B cell (primary cell): Measurements from ENCODE around the gene FOXO3. TPM values are rescaled to one million over a fixed set of nuclear protein-coding genes. Genes with fewer than 3 reads are reported as not detected.

ENCODE experiments used
- ATAC-seq: fragments of 200-7000 bp; cut with Tn5 transposase; one replicate; pipeline ENCODE4 v1.10.0; 2021; ENCODE audit warnings: low read depth, mild to moderate bottlenecking, moderate number of reproducible peaks, moderate library complexity
- CTCF ChIA-PET: fragments of 350-600 bp; sonication (Branson Sonifier 250); formaldehyde crosslinking; loops from one replicate; lab custom pipeline; 2021; ENCODE audit warnings: antibody characterized with exemption, inconsistent platforms; lab: Charles Lee
- POLR2A ChIA-PET: fragments of 350-600 bp; sonication (Branson Sonifier 250); formaldehyde crosslinking; loops from one replicate; lab custom pipeline; 2021; ENCODE audit warnings: antibody characterized with exemption; lab: Charles Lee
- DNase-seq: peaks from one replicate; pipeline ENCODE4 v3.0.0; 2013
- H2AFZ ChIP-seq: 2 replicates; pipeline ENCODE4 v1.6.1; 2012; ENCODE audit warnings: mild to moderate bottlenecking, low read depth, low read length; ENCODE audit not compliant: insufficient read depth, poor library complexity, severe bottlenecking
- H3K27ac ChIP-seq, 2 donors: 1 replicate in 1 of 2; 2 replicates in 1 of 2; pipeline ENCODE4 v1.5.1; 2012 to 2013; ENCODE audit warnings: low read length in 2 of 2, mild to moderate bottlenecking in 2 of 2, moderate library complexity in 1 of 2
- H3K27me3 ChIP-seq, 4 experiments: fragments of 200-600 bp in 1 of 4; sonication (generic) in 1 of 4; replicated peaks in 1 of 4; 1 replicate in 2 of 4; 2 replicates in 2 of 4; pipeline versions ENCODE4 v1.6.1 to v1.7.0; 2013 to 2016; ENCODE audit warnings: low read length in 3 of 4, mild to moderate bottlenecking in 2 of 4, mixed read lengths in 1 of 4, moderate library complexity in 1 of 4; ENCODE audit not compliant: insufficient read depth in 4 of 4, control insufficient read depth in 3 of 4; ENCODE audit errors: control extremely low read depth in 1 of 4
- H3K36me3 ChIP-seq, 2 experiments: replicated peaks in 1 of 2; 1 replicate in 1 of 2; 2 replicates in 1 of 2; pipeline versions ENCODE4 v1.6.1 to v1.7.1; 2013; ENCODE audit warnings: low read length in 1 of 2; ENCODE audit not compliant: insufficient read depth in 2 of 2, control insufficient read depth in 1 of 2; ENCODE audit errors: control extremely low read depth in 1 of 2, extremely low read depth in 1 of 2
- H3K4me1 ChIP-seq, 2 donors: fragments of 200-600 bp in 1 of 2; sonication (generic) in 1 of 2; 1 replicate in 1 of 2; 2 replicates in 1 of 2; pipeline versions ENCODE4 v1.5.1 to v1.6.1; 2013 to 2017; ENCODE audit warnings: low read length in 2 of 2; ENCODE audit not compliant: control insufficient read depth in 2 of 2, insufficient read depth in 2 of 2
- H3K4me2 ChIP-seq: replicated peaks from 2 replicates; pipeline ENCODE3; 2012; ENCODE audit warnings: mild to moderate bottlenecking, low read depth, low read length; ENCODE audit not compliant: poor library complexity, severe bottlenecking
- H3K4me3 ChIP-seq, 5 experiments: fragments of 200-600 bp in 1 of 5; sonication (generic) in 1 of 5; 1 replicate in 3 of 5; 2 replicates in 2 of 5; pipeline versions ENCODE4 v1.5.1 to v1.7.0; 2011 to 2016; ENCODE audit warnings: low read length in 4 of 5, mild to moderate bottlenecking in 4 of 5, low read depth in 2 of 5, control low read depth in 1 of 5, moderate library complexity in 1 of 5; ENCODE audit not compliant: insufficient read depth in 1 of 5; ENCODE audit errors: control extremely low read depth in 1 of 5, extremely low read depth in 1 of 5
- H3K79me2 ChIP-seq: fragments of 200-600 bp; sonication (generic); one replicate; pipeline ENCODE4 v1.6.0; 2016; ENCODE audit warnings: low read length; ENCODE audit not compliant: control insufficient read depth, insufficient read depth
- H3K9ac ChIP-seq: fragments of 200-600 bp; sonication (generic); 2 replicates; pipeline ENCODE4 v1.6.1; 2017; ENCODE audit warnings: mild to moderate bottlenecking, low read length, moderate library complexity
- H3K9me3 ChIP-seq, 3 donors: one replicate each; pipeline versions ENCODE4 v1.6.1 to v1.7.1; 2013; ENCODE audit warnings: low read length in 2 of 3; ENCODE audit not compliant: control insufficient read depth in 2 of 3, insufficient read depth in 1 of 3; ENCODE audit errors: control extremely low read depth in 1 of 3
- H4K20me1 ChIP-seq: 2 replicates; pipeline ENCODE4 v1.6.0; 2012; ENCODE audit warnings: mild to moderate bottlenecking, low read length; ENCODE audit not compliant: insufficient read depth, control insufficient read depth, poor library complexity, severe bottlenecking
- H3K27ac Mint-ChIP-seq: one replicate; pipeline ENCODE4 v1.8.0; 2021; ENCODE audit warnings: mixed read lengths
- H3K27me3 Mint-ChIP-seq: one replicate; pipeline ENCODE4 v1.8.0; 2021; ENCODE audit warnings: mixed read lengths
- H3K4me1 Mint-ChIP-seq: one replicate; pipeline ENCODE4 v1.8.0; 2021; ENCODE audit warnings: mixed read lengths
- H3K4me3 Mint-ChIP-seq: one replicate; pipeline ENCODE4 v1.8.0; 2021; ENCODE audit warnings: mixed read lengths
- H3K9me3 Mint-ChIP-seq: one replicate; pipeline ENCODE4 v1.8.0; 2022; ENCODE audit warnings: mixed read lengths; ENCODE audit not compliant: insufficient read depth
- CTCF ChIP-seq: fragments of 200-600 bp; IDR thresholded peaks from one replicate; pipeline ENCODE4 v1.8.0; 2022; ENCODE audit warnings: antibody characterized with exemption, mild to moderate bottlenecking
- EZH2 ChIP-seq: IDR thresholded peaks from 2 replicates; pipeline ENCODE4 v1.6.1; 2012; ENCODE audit warnings: borderline replicate concordance, low read depth, mild to moderate bottlenecking, moderate library complexity, low read length; ENCODE audit not compliant: insufficient read depth, poor library complexity, severe bottlenecking
- WGBS: methylation state at CpG from one replicate; pipeline ENCODE4 v1.1.5; 2013; ENCODE audit warnings: missing lambda C conversion rate; ENCODE audit not compliant: insufficient coverage; 5-methylcytosine and 5-hydroxymethylcytosine counted together
- intact Hi-C: fragments of 100-400 bp; cut with micrococcal nuclease; formaldehyde crosslinking; loops from one replicate; pipeline ENCODE4 v1.10.0; 2022
- polyA plus RNA-seq: library from polyadenylated mRNA; depleted of rRNA; stranded (reverse); fragments of >200 nt; gene quantifications from 2 replicates; pipeline ENCODE4 v1.2.3, GENCODE V29; 2012
- total RNA-seq, 2 donors: library from RNA; stranded (reverse); fragments of 120-200 nt in 1 of 2; gene quantifications; 1 replicate in 1 of 2; 2 replicates in 1 of 2; pipeline versions ENCODE4 v1.2.3 to v1.2.4, GENCODE V29; 2013 to 2022

Gene FOXO3
- total and polyA plus RNA-seq, 2 donors (not counting 1 experiment from before 2014, with no cell fraction given): 6.0 to 16.9 TPM

DNA sequence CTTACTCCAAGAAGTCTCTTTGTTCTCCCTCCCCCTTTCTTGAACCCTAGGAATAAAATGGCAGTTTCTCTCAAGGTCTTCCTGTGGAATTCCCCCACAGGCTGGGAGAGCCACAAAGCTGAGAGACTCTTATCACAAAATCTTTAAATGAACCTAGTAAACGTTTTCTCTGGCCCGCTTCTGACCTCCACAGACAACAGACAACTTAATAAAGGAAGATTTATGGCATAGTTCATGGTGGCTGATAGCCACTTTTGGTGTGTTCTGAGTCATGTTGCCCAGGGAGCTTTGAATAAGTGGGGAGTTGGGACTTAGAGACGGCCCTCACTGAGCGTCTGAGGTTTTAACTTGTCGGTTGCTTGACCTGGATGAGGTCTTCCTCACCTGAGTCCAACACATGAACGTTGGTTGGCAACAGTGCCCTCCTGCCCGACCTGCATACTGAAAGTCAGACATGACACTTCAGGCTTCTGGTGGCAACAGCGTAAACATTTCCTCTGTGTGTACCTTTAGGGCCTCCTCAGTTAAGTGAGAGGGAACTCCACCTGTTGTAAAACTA lies 124.1 kb downstream of the FOXO3 start:
- Mint-ChIP-seq H3K4me1 (no peaks in the 10 kb centered on the region), H3K27ac (no peak overlapping the region), H3K27me3 (no peaks in the 10 kb centered on the region), H3K4me3 (no peak overlapping the region), H3K9me3 (no peaks in the 10 kb centered on the region)
- no peaks in the 10 kb centered on the region for H3K4me1 ChIP-seq
- ChIA-PET POLR2A (no interaction called here), CTCF (no interaction called here)
- TF ChIP-seq EZH2 (no peak), CTCF (no peak)
- H3K79me2 ChIP-seq: no peaks in the 10 kb centered on the region
- H3K4me2 ChIP-seq: no peak overlapping the region
- WGBS: 87% methylated on average over 5 of the region's 8 CpGs
- no peak for ATAC-seq
- H3K9me3 ChIP-seq: no peaks in the 10 kb centered on the region
- no peak overlapping the region for H3K27ac ChIP-seq
- H3K36me3 ChIP-seq: peaks cover 0 to 14% of the 10 kb centered on the region in 2 experiments
- H3K4me3 ChIP-seq: no peak overlapping the region
- intact Hi-C loops: no loop called here
- H2AFZ ChIP-seq: no peak overlapping the region
- no peak overlapping the region for H3K9ac ChIP-seq
- H3K27me3 ChIP-seq: no peaks in the 10 kb centered on the region
- DNase-seq: no peak
- no peaks in the 10 kb centered on the region for H4K20me1 ChIP-seq

- Histone ChIP-seq H3K4me3 (no peak overlapping the region), H3K27ac (no peak overlapping the region), H3K36me3 (peaks cover 0 to 14% of the 10 kb centered on the region in 2 experiments), H3K4me1 (no peaks in the 10 kb centered on the region), H3K4me2 (no peak overlapping the region), H3K9me3 (no peaks in the 10 kb centered on the region), H2AFZ (no peak overlapping the region), H3K79me2 (no peaks in the 10 kb centered on the region), H3K9ac (no peak overlapping the region), H4K20me1 (no peaks in the 10 kb centered on the region), H3K27me3 (no peaks in the 10 kb centered on the region)
- ChIA-PET POLR2A (no interaction called here), CTCF (no interaction called here)
- intact Hi-C loops: no loop called here
- ATAC-seq (no peak), DNase-seq (no peak)
- Mint-ChIP-seq H3K27me3 (no peaks in the 10 kb centered on the region), H3K4me1 (no peaks in the 10 kb centered on the region), H3K9me3 (no peaks in the 10 kb centered on the region), H3K4me3 (no peak overlapping the region), H3K27ac (no peak overlapping the region)
- TF ChIP-seq CTCF (no peak), EZH2 (no peak)
- WGBS: no CpG with 5 or more reads among the region's 4 CpGs
Measured at GRCh38 chr6:108685970-108686369, 125.3 kb downstream of the FOXO3 start.
